H7 (cell line): ENCODE results near the gene AHCYL1. TPM values are rescaled to one million over a fixed set of nuclear protein-coding genes. Genes with fewer than 3 reads are reported as not detected.

Source experiments
- DNase-seq: peaks from one replicate; pipeline ENCODE4 v3.0.0; 2012
- H3K27me3 ChIP-seq: 2 replicates; pipeline ENCODE4 v1.6.0; 2011; ENCODE audit warnings: mild to moderate bottlenecking, low read length; ENCODE audit not compliant: control insufficient read depth, insufficient read depth
- H3K36me3 ChIP-seq: replicated peaks from 2 replicates; pipeline ENCODE4 v1.5.1; 2011; ENCODE audit warnings: low read length; ENCODE audit not compliant: control insufficient read depth, insufficient read depth
- H3K4me3 ChIP-seq: 2 replicates; pipeline ENCODE4 v1.5.1; 2011; ENCODE audit warnings: low read depth, mild to moderate bottlenecking, control low read depth, low read length, moderate library complexity; ENCODE audit not compliant: insufficient read depth
- total RNA-seq: library from RNA; depleted of rRNA; stranded (reverse); fragments of >200 nt; shearing (Covaris generic); gene quantifications from 2 replicates; pipeline ENCODE4 v1.2.3, GENCODE V29; 2014

AHCYL1 gene
- total RNA-seq, 1 experiment from 2014 or later, result 49.1 TPM

GRCh38 chr1:109997204-109997866, 12.8 kb downstream of the AHCYL1 start:
- Histone ChIP-seq H3K4me3 (no peak overlapping the region), H3K27me3 (no peaks in the 10 kb centered on the region), H3K36me3 (no peaks in the 10 kb centered on the region)
- DNase-seq, result no peak

- H3K4me3 ChIP-seq, result no peak overlapping the region
- no peak for DNase-seq
- H3K27me3 ChIP-seq, result no peaks in the 10 kb centered on the region
- no peaks in the 10 kb centered on the region for H3K36me3 ChIP-seq
Observed at GRCh38 chr1:109997867-109998229, 13.3 kb downstream of the AHCYL1 start.

- Histone ChIP-seq H3K4me3 (no peak overlapping the region), H3K27me3 (no peaks in the 10 kb centered on the region), H3K36me3 (no peaks in the 10 kb centered on the region)
- no peak for DNase-seq
Observed at GRCh38 chr1:110002695-110003094, 18.1 kb downstream of the AHCYL1 start.

GRCh38 chr1:110003747-110004428, 19.3 kb downstream of the AHCYL1 start:
- Histone ChIP-seq H3K4me3 (no peak overlapping the region; the same call in 1 of the 2 replicates), H3K27me3 (no peaks in the 10 kb centered on the region), H3K36me3 (no peaks in the 10 kb centered on the region; the same call in 1 of the 2 replicates)
- DNase-seq, result peak; percentile 33

GRCh38 chr1:110004583-110004982, 20.0 kb downstream of the AHCYL1 start:
- peaks cover 1% of the 10 kb centered on the region; the same call in 1 of the 2 replicates for H3K36me3 ChIP-seq
- no peak for DNase-seq
- no peaks in the 10 kb centered on the region for H3K27me3 ChIP-seq
- no peak overlapping the region for H3K4me3 ChIP-seq

- H3K36me3 ChIP-seq, result peaks cover 3% of the 10 kb centered on the region
- no peaks in the 10 kb centered on the region for H3K27me3 ChIP-seq
- H3K4me3 ChIP-seq, result no peak overlapping the region
- DNase-seq, result no peak
Observed at GRCh38 chr1:110005971-110006370, 21.4 kb downstream of the AHCYL1 start.

- no peak for DNase-seq
- no peak overlapping the region for H3K4me3 ChIP-seq
- peaks cover 8% of the 10 kb centered on the region for H3K36me3 ChIP-seq
- H3K27me3 ChIP-seq, result no peaks in the 10 kb centered on the region
Observed at GRCh38 chr1:110006516-110006915, 22.0 kb downstream of the AHCYL1 start.

- Histone ChIP-seq H3K27me3 (no peaks in the 10 kb centered on the region), H3K4me3 (no peak overlapping the region)
- DNase-seq, result no peak
Observed at GRCh38 chr1:110007046-110007830, 22.7 kb downstream of the AHCYL1 start.

GRCh38 chr1:110008971-110009565, 24.5 kb downstream of the AHCYL1 start:
- no peak overlapping the region for H3K4me3 ChIP-seq
- no peak for DNase-seq

More at GRCh38 chr1:110007046-110007830, 22.7 kb downstream of the AHCYL1 start:
- H3K36me3 ChIP-seq, result peaks cover 13% of the 10 kb centered on the region

GRCh38 chr1:110011527-110012041, 27.0 kb downstream of the AHCYL1 start:
- DNase-seq, result peak; percentile 55
- no peaks in the 10 kb centered on the region for H3K27me3 ChIP-seq
- H3K4me3 ChIP-seq, result no peak overlapping the region
- peaks cover 33% of the 10 kb centered on the region for H3K36me3 ChIP-seq

More at GRCh38 chr1:110008971-110009565, 24.5 kb downstream of the AHCYL1 start:
- no peaks in the 10 kb centered on the region for H3K27me3 ChIP-seq
- H3K36me3 ChIP-seq, result peaks cover 19% of the 10 kb centered on the region

- DNase-seq, result no peak
- Histone ChIP-seq H3K4me3 (no peak overlapping the region), H3K27me3 (no peaks in the 10 kb centered on the region), H3K36me3 (peaks cover 37% of the 10 kb centered on the region)
Observed at GRCh38 chr1:110012100-110012780, 27.7 kb downstream of the AHCYL1 start.

GRCh38 chr1:110017792-110018191, 33.2 kb downstream of the AHCYL1 start:
- Histone ChIP-seq H3K27me3 (no peaks in the 10 kb centered on the region), H3K4me3 (no peak overlapping the region), H3K36me3 (peaks cover 51% of the 10 kb centered on the region)
- no peak for DNase-seq

- Histone ChIP-seq H3K27me3 (no peaks in the 10 kb centered on the region), H3K4me3 (no peak overlapping the region), H3K36me3 (peaks cover 51% of the 10 kb centered on the region)
- DNase-seq, result no peak
Observed at GRCh38 chr1:110018396-110018795, 33.8 kb downstream of the AHCYL1 start.

GRCh38 chr1:110019770-110020169, 35.2 kb downstream of the AHCYL1 start:
- Histone ChIP-seq H3K36me3 (peaks cover 47% of the 10 kb centered on the region), H3K4me3 (no peak overlapping the region)

More at GRCh38 chr1:110019770-110020169, 35.2 kb downstream of the AHCYL1 start:
- no peaks in the 10 kb centered on the region for H3K27me3 ChIP-seq
- DNase-seq, result no peak
